CD8-positive, alpha-beta memory T cell (primary cell): ENCODE results near the gene TIPRL. TPM values are rescaled to one million over a fixed set of nuclear protein-coding genes. Genes with fewer than 3 reads are reported as not detected.

Experiments
- CTCF ChIA-PET: fragments of 350-600 bp; sonication (Branson Sonifier 250); formaldehyde crosslinking; loops from one replicate; lab custom pipeline; 2021; ENCODE audit warnings: antibody characterized with exemption; lab: Charles Lee
- POLR2A ChIA-PET: fragments of 350-600 bp; sonication (Branson Sonifier 250); formaldehyde crosslinking; loops from one replicate; lab custom pipeline; 2021; ENCODE audit warnings: antibody characterized with exemption; lab: Charles Lee
- DNase-seq, 5 donors: peaks; one replicate each; pipeline versions ENCODE4 v3.0.0 to v3.0.0-alpha.2; 2020 to 2022; ENCODE audit warnings: mixed read lengths in 1 of 5
- H3K27ac ChIP-seq: one replicate; pipeline ENCODE4 v1.7.0; 2013; ENCODE audit warnings: low read depth, mild to moderate bottlenecking, low read length, moderate library complexity
- H3K27me3 ChIP-seq: 2 replicates; pipeline ENCODE4 v1.7.0; 2013; ENCODE audit warnings: low read length, mild to moderate bottlenecking; ENCODE audit not compliant: insufficient read depth, poor library complexity, severe bottlenecking
- H3K36me3 ChIP-seq: 2 replicates; pipeline ENCODE4 v1.7.0; 2013; ENCODE audit warnings: mild to moderate bottlenecking, low read length, moderate library complexity; ENCODE audit not compliant: insufficient read depth
- H3K4me1 ChIP-seq: 2 replicates; pipeline ENCODE4 v1.7.0; 2013; ENCODE audit warnings: mild to moderate bottlenecking, low read length, moderate library complexity; ENCODE audit not compliant: insufficient read depth
- H3K4me3 ChIP-seq: 2 replicates; pipeline ENCODE4 v1.7.0; 2013; ENCODE audit warnings: mild to moderate bottlenecking, low read length
- H3K9me3 ChIP-seq: 2 replicates; pipeline ENCODE4 v1.7.0; 2013; ENCODE audit warnings: mild to moderate bottlenecking, low read length
- H3K27ac Mint-ChIP-seq, 8 donors: one replicate each; pipeline ENCODE4 v1.8.0; 2020 to 2021; ENCODE audit warnings: mixed read lengths in 8 of 8, mild to moderate bottlenecking in 6 of 8, inconsistent platforms in 3 of 8, moderate library complexity in 3 of 8
- H3K27me3 Mint-ChIP-seq, 2 donors: one replicate each; pipeline ENCODE4 v1.8.0; 2020 to 2021; ENCODE audit warnings: mixed read lengths in 2 of 2, mild to moderate bottlenecking in 1 of 2, moderate library complexity in 1 of 2
- H3K36me3 Mint-ChIP-seq, 3 donors: one replicate each; pipeline ENCODE4 v1.8.0; 2020 to 2021; ENCODE audit warnings: mixed read lengths in 3 of 3, inconsistent platforms in 1 of 3, mild to moderate bottlenecking in 1 of 3
- H3K4me1 Mint-ChIP-seq, 3 donors: one replicate each; pipeline ENCODE4 v1.8.0; 2020 to 2021; ENCODE audit warnings: mixed read lengths in 3 of 3, inconsistent platforms in 1 of 3, mild to moderate bottlenecking in 1 of 3
- H3K4me3 Mint-ChIP-seq, 7 donors: one replicate each; pipeline ENCODE4 v1.8.0; 2020 to 2021; ENCODE audit warnings: mixed read lengths in 7 of 7, mild to moderate bottlenecking in 6 of 7, moderate library complexity in 4 of 7, inconsistent platforms in 2 of 7
- H3K9me3 Mint-ChIP-seq, 5 donors: one replicate each; pipeline ENCODE4 v1.8.0; 2020 to 2022; ENCODE audit warnings: mixed read lengths in 5 of 5, mild to moderate bottlenecking in 3 of 5, moderate library complexity in 2 of 5, inconsistent platforms in 1 of 5
- polyA plus RNA-seq: library from polyadenylated mRNA; unstranded; fragments of 300-500 nt; fragmentation: Illumina TruSeq; gene quantifications from one replicate; pipeline ENCODE4 v1.2.3, GENCODE V29; 2021
- total RNA-seq, 2 experiments: library from RNA; stranded (reverse); gene quantifications; one replicate each; pipeline ENCODE4 v1.2.3, GENCODE V29; 2021

TIPRL gene
- 10 to 100 TPM; 41.5 to 46.9 TPM for total RNA-seq
- polyA plus RNA-seq = 38.0 TPM

GRCh38 chr1:168178638-168179437 is at the start of gene TIPRL:
TIPRL (plus strand) TSS chr1:168178962; CDS start chr1:168179078, 116 bp downstream.
- no peaks in the 10 kb centered on the region for H3K9me3 ChIP-seq
- Mint-ChIP-seq H3K27ac (peak within 1 kb of the TSS in 2 of 8 donors; percentile 29 to 68), H3K27me3 (peaks cover 3 to 14% of the 10 kb centered on the region in 2 donors), H3K4me3 (no peak within 1 kb of the TSS), H3K9me3 (no peaks in the 10 kb centered on the region), H3K36me3 (peaks cover under 1 to 3% (median 1%) of the 10 kb centered on the region in 3 donors), H3K4me1 (peaks cover 12 to 19% (median 18%) of the 10 kb centered on the region in 3 donors)
- H3K27ac ChIP-seq = peak within 1 kb of the TSS; percentile 97
- no peaks in the 10 kb centered on the region for H3K36me3 ChIP-seq
- CTCF ChIA-PET = interaction anchor here (0.6 to 1.8 kb wide), 3 partner anchors 46 to 163 kb away, joined by 3 to 5 read pairs (median 3); no protein-coding TSS in a partner anchor
- peaks cover 16% of the 10 kb centered on the region for H3K4me1 ChIP-seq
- POLR2A ChIA-PET = no interaction called here
- H3K4me3 ChIP-seq = peak within 1 kb of the TSS; percentile 64
- no peaks in the 10 kb centered on the region for H3K27me3 ChIP-seq
- peak; percentile 88 to 95 (median 93) for DNase-seq

- ChIA-PET CTCF (interaction anchor here (1.7 kb wide), 1 partner anchor 12 kb away, joined by 4 read pairs; no protein-coding TSS in a partner anchor), POLR2A (no interaction called here)
- H3K27me3 Mint-ChIP-seq = peaks cover 42 to 77% of the 10 kb centered on the region in 2 donors
- H3K9me3 Mint-ChIP-seq = peaks cover 0 to 5% (median 0%) of the 10 kb centered on the region in 5 donors
- DNase-seq = no peak
- no peaks in the 10 kb centered on the region for H3K9me3 ChIP-seq
- no peaks in the 10 kb centered on the region for H3K36me3 ChIP-seq
- H3K4me3 Mint-ChIP-seq = no peak overlapping the region
- H3K4me1 ChIP-seq = peaks cover 1% of the 10 kb centered on the region
- peaks cover 5% of the 10 kb centered on the region for H3K27me3 ChIP-seq
- peaks cover 0 to 2% (median 0%) of the 10 kb centered on the region in 3 donors for H3K36me3 Mint-ChIP-seq
- H3K27ac Mint-ChIP-seq = no peak overlapping the region
- H3K4me3 ChIP-seq = no peak overlapping the region
- H3K4me1 Mint-ChIP-seq = peaks cover 0 to under 1% (median 0%) of the 10 kb centered on the region in 3 donors
- H3K27ac ChIP-seq = no peak overlapping the region
Observed at GRCh38 chr1:168129933-168130332, 48.8 kb upstream of the TIPRL start.

- CTCF ChIA-PET = interaction anchor here (1.4 kb wide), 1 partner anchor 11 kb away, joined by 5 read pairs; no protein-coding TSS in a partner anchor
- no peak for DNase-seq
- peaks cover 42 to 73% of the 10 kb centered on the region in 2 donors for H3K27me3 Mint-ChIP-seq
- POLR2A ChIA-PET = no interaction called here
- no peak overlapping the region for H3K27ac Mint-ChIP-seq
- peaks cover 0 to 4% (median 0%) of the 10 kb centered on the region in 5 donors for H3K9me3 Mint-ChIP-seq
- peaks cover 12% of the 10 kb centered on the region for H3K4me1 ChIP-seq
- H3K4me3 ChIP-seq = no peak overlapping the region
- H3K9me3 ChIP-seq = no peaks in the 10 kb centered on the region
- peaks cover 15% of the 10 kb centered on the region for H3K27me3 ChIP-seq
- no peaks in the 10 kb centered on the region for H3K36me3 ChIP-seq
- H3K36me3 Mint-ChIP-seq = no peaks in the 10 kb centered on the region
- H3K4me3 Mint-ChIP-seq = peak overlapping the region in 2 of 7 donors; percentile 19 to 24
- no peak overlapping the region for H3K27ac ChIP-seq
- H3K4me1 Mint-ChIP-seq = peaks cover 16 to 21% (median 17%) of the 10 kb centered on the region in 3 donors
Observed at GRCh38 chr1:168134132-168134531, 44.6 kb upstream of the TIPRL start.

- Mint-ChIP-seq H3K4me1 (peaks cover 16 to 21% (median 17%) of the 10 kb centered on the region in 3 donors), H3K27me3 (peaks cover 40 to 71% of the 10 kb centered on the region in 2 donors), H3K9me3 (peaks cover 0 to 4% (median 0%) of the 10 kb centered on the region in 5 donors), H3K4me3 (peak overlapping the region; percentile 17 to 91 (median 39)), H3K27ac (no peak overlapping the region), H3K36me3 (no peaks in the 10 kb centered on the region)
- CTCF ChIA-PET = interaction anchor here (1.4 to 1.5 kb wide), 2 partner anchors 11 to 12 kb away, joined by 5 read pairs; no protein-coding TSS in a partner anchor
- Histone ChIP-seq H3K36me3 (no peaks in the 10 kb centered on the region), H3K27ac (no peak overlapping the region), H3K27me3 (peaks cover 15% of the 10 kb centered on the region), H3K9me3 (no peaks in the 10 kb centered on the region), H3K4me3 (no peak overlapping the region), H3K4me1 (peaks cover 12% of the 10 kb centered on the region)
- POLR2A ChIA-PET = no interaction called here
- DNase-seq = no peak
Observed at GRCh38 chr1:168134642-168135041, 44.1 kb upstream of the TIPRL start.

- H3K9me3 ChIP-seq = no peaks in the 10 kb centered on the region
- peaks cover 0 to 4% (median 0%) of the 10 kb centered on the region in 5 donors for H3K9me3 Mint-ChIP-seq
- ChIA-PET CTCF (interaction anchor here (1.1 to 1.5 kb wide), 2 partner anchors 10 to 12 kb away, joined by 3 to 5 read pairs; no protein-coding TSS in a partner anchor), POLR2A (no interaction called here)
- no peaks in the 10 kb centered on the region for H3K36me3 ChIP-seq
- peaks cover 39 to 66% of the 10 kb centered on the region in 2 donors for H3K27me3 Mint-ChIP-seq
- no peak for DNase-seq
- peaks cover 12% of the 10 kb centered on the region for H3K4me1 ChIP-seq
- peak overlapping the region; percentile 51 for H3K4me3 ChIP-seq
- no peaks in the 10 kb centered on the region for H3K36me3 Mint-ChIP-seq
- H3K4me3 Mint-ChIP-seq = peak overlapping the region; percentile 67 to 91 (median 85)
- no peak overlapping the region for H3K27ac ChIP-seq
- H3K27me3 ChIP-seq = peaks cover 15% of the 10 kb centered on the region
- H3K4me1 Mint-ChIP-seq = peaks cover 16 to 21% (median 17%) of the 10 kb centered on the region in 3 donors
- peak overlapping the region in 3 of 8 donors; percentile 23 to 64 (median 58) for H3K27ac Mint-ChIP-seq
Observed at GRCh38 chr1:168135116-168135920, 43.4 kb upstream of the TIPRL start.

- ChIA-PET CTCF (interaction anchor here (1.1 to 1.5 kb wide), 2 partner anchors 9 to 11 kb away, joined by 3 to 5 read pairs; no protein-coding TSS in a partner anchor), POLR2A (interaction anchor here (0.6 kb wide), 1 partner anchor 11 kb away, joined by 3 read pairs; no protein-coding TSS in a partner anchor)
- H3K27ac Mint-ChIP-seq = peak overlapping the region in 4 of 8 donors; percentile 23 to 64 (median 52)
- peaks cover 37 to 64% of the 10 kb centered on the region in 2 donors for H3K27me3 Mint-ChIP-seq
- Histone ChIP-seq H3K4me1 (peaks cover 12% of the 10 kb centered on the region), H3K27me3 (peaks cover 15% of the 10 kb centered on the region), H3K9me3 (no peaks in the 10 kb centered on the region), H3K27ac (no peak overlapping the region), H3K36me3 (no peaks in the 10 kb centered on the region), H3K4me3 (peak overlapping the region; percentile 51)
- H3K4me1 Mint-ChIP-seq = peaks cover 16 to 21% (median 17%) of the 10 kb centered on the region in 3 donors
- H3K36me3 Mint-ChIP-seq = no peaks in the 10 kb centered on the region
- H3K4me3 Mint-ChIP-seq = peak overlapping the region; percentile 67 to 91 (median 85)
- DNase-seq = peak in 2 of 5 donors; percentile 3 to 9
- H3K9me3 Mint-ChIP-seq = peaks cover 0 to 4% (median 0%) of the 10 kb centered on the region in 5 donors
Observed at GRCh38 chr1:168135921-168136708, 42.6 kb upstream of the TIPRL start.
